ENCODE measurements around the gene ALAS1.

Gene ALAS1

DNA sequence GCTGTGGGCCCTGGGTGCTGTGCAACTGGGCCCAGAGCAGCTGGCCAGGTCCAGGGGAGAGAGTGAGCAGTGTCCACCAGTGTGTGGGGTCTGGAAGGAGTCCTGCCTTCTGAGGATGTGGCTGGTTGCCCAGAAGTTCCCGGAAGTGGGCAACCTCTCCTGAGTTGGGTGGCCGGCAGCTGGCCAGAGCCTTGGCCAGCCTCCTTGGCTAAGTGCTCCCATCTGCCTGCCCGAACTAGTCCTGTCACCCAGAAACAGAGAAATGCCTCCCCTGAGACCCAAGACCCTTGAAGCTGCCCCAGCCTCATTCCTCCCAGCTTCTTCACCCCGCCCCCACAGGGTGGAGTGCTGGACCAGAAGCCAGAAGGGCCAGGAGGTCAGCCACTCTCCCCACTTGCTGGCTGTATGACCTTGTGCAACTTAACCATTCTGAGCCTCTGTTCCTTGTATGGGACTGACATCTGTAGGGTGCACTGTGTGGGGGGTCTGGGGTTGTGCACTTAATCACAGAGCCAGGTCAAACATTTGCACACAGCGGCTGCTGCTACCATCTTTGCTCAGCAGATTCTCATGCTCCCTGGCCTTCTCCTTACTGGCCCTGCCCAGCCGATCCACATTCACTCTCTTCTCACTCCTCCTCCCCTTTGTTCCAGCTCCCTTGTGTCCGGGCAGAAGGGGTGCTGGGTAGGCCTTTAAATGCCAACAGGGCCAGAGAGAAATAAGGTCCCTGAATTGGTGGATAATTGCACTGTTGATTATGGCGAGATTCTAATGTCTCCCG lies 7.5 kb upstream of the ALAS1 start:
- TF ChIP-seq SIN3A (IDR thresholded peaks at IDR 0.05; ENCODE audit: borderline replicate concordance, insufficient read depth, low read length) (no peak), TAF1 (IDR thresholded peaks at IDR 0.05; ENCODE audit: borderline replicate concordance, insufficient read depth, low read length) (no peak), POLR2AphosphoS5 (IDR thresholded peaks at IDR 0.05; ENCODE audit: low read depth, low read length) (no peak), REST (IDR thresholded peaks at IDR 0.05; ENCODE audit: insufficient read depth in 1 of 2, low read depth in 2 of 2, low read length in 2 of 2) (no peak), FOXP2 (optimal IDR thresholded peaks at IDR 0.05; ENCODE audit: borderline replicate concordance, extremely low read depth, extremely low read length, insufficient read depth) (no peak)

DNA sequence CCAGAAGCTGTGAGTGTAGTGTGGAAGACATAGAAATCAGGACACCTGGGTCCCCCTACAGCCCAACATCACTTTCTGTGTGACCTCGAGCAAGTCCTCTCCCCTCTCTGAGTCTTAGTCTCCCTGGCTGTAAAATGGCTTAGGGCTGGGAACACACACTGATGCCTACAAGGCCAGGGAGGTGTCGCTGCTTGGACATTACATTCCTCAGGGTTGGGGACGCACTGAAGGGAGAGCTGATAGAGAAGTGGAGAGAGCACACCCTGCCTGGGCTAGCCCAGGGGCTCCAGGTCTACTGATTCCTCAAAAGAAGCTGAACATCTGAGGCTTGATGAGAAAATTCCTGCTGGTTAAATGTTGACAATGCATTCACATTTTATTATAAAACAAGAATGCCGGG lies 6.3 kb upstream of the ALAS1 start:
- no peak for TF ChIP-seq POLR2AphosphoS5 (IDR thresholded peaks at IDR 0.05; ENCODE audit: low read depth, low read length)

- TF ChIP-seq FOXP2 (optimal IDR thresholded peaks at IDR 0.05; ENCODE audit: borderline replicate concordance, extremely low read depth, extremely low read length, insufficient read depth) (no peak), SIN3A (IDR thresholded peaks at IDR 0.05; ENCODE audit: borderline replicate concordance, insufficient read depth, low read length) (no peak), POLR2AphosphoS5 (IDR thresholded peaks at IDR 0.05; ENCODE audit: low read depth, low read length) (no peak), TAF1 (IDR thresholded peaks at IDR 0.05; ENCODE audit: borderline replicate concordance, insufficient read depth, low read length) (no peak), REST (IDR thresholded peaks at IDR 0.05; ENCODE audit: insufficient read depth in 1 of 2, low read depth in 2 of 2, low read length in 2 of 2) (no peak)
Measured at GRCh38 chr3:52193065-52193464, 4.9 kb upstream of the ALAS1 start.

GRCh38 chr3:52194485-52195290 lies 3.3 kb upstream of the ALAS1 start:
- TF ChIP-seq FOXP2 (optimal IDR thresholded peaks at IDR 0.05; ENCODE audit: borderline replicate concordance, extremely low read depth, extremely low read length, insufficient read depth) (no peak), SIN3A (IDR thresholded peaks at IDR 0.05; ENCODE audit: borderline replicate concordance, insufficient read depth, low read length) (no peak), POLR2AphosphoS5 (IDR thresholded peaks at IDR 0.05; ENCODE audit: low read depth, low read length) (no peak), REST (IDR thresholded peaks at IDR 0.05; ENCODE audit: insufficient read depth in 1 of 2, low read depth in 2 of 2, low read length in 2 of 2) (no peak), TAF1 (IDR thresholded peaks at IDR 0.05; ENCODE audit: borderline replicate concordance, insufficient read depth, low read length) (no peak)

- TF ChIP-seq POLR2AphosphoS5 (IDR thresholded peaks at IDR 0.05; ENCODE audit: low read depth, low read length) (no peak), TAF1 (IDR thresholded peaks at IDR 0.05; ENCODE audit: borderline replicate concordance, insufficient read depth, low read length) (no peak), SIN3A (IDR thresholded peaks at IDR 0.05; ENCODE audit: borderline replicate concordance, insufficient read depth, low read length) (no peak), REST (IDR thresholded peaks at IDR 0.05; ENCODE audit: insufficient read depth in 1 of 2, low read depth in 2 of 2, low read length in 2 of 2) (no peak), FOXP2 (optimal IDR thresholded peaks at IDR 0.05; ENCODE audit: borderline replicate concordance, extremely low read depth, extremely low read length, insufficient read depth) (no peak)
Measured at GRCh38 chr3:52195291-52195597, 2.7 kb upstream of the ALAS1 start.

Data from PFSK-1 (cell line).